Amniotic stem cell (primary cell): ENCODE results near the gene NR1I2.

Source experiments
- DNase-seq: peaks from one replicate; lab custom pipeline; 2025; lab: John Stamatoyannopoulos, UW

NR1I2 gene

GRCh38 chr3:119781330-119782198 lies at the start of gene NR1I2:
TSS of gene NR1I2 (plus strand) at chr3:119782101.
- DNase-seq, result no peak

GRCh38 chr3:119733812-119734211 lies 48.1 kb upstream of the NR1I2 start:
- DNase-seq, result no peak

- DNase-seq, result no peak
Measured at GRCh38 chr3:119738741-119739140, 43.2 kb upstream of the NR1I2 start.

GRCh38 chr3:119741657-119742590 lies 40.0 kb upstream of the NR1I2 start:
- DNase-seq, result no peak

GRCh38 chr3:119743921-119744320 lies 38.0 kb upstream of the NR1I2 start:
- no peak for DNase-seq

- no peak for DNase-seq
Measured at GRCh38 chr3:119745942-119746341, 36.0 kb upstream of the NR1I2 start.

GRCh38 chr3:119746423-119746822 lies 35.5 kb upstream of the NR1I2 start:
- no peak for DNase-seq

- no peak for DNase-seq
Measured at GRCh38 chr3:119747357-119747756, 34.5 kb upstream of the NR1I2 start.

- DNase-seq, result no peak
Measured at GRCh38 chr3:119748991-119749390, 32.9 kb upstream of the NR1I2 start.

- no peak for DNase-seq
Measured at GRCh38 chr3:119751423-119751822, 30.5 kb upstream of the NR1I2 start.

GRCh38 chr3:119759962-119760361 lies 21.9 kb upstream of the NR1I2 start:
- no peak for DNase-seq

GRCh38 chr3:119762876-119763275 lies 19.0 kb upstream of the NR1I2 start:
- no peak for DNase-seq

GRCh38 chr3:119763466-119763865 lies 18.4 kb upstream of the NR1I2 start:
- no peak for DNase-seq

- DNase-seq, result no peak
Measured at GRCh38 chr3:119765239-119765638, 16.7 kb upstream of the NR1I2 start.

- DNase-seq, result no peak
Measured at GRCh38 chr3:119767936-119768601, 13.8 kb upstream of the NR1I2 start.

GRCh38 chr3:119768668-119769393 lies 13.1 kb upstream of the NR1I2 start:
- DNase-seq, result no peak

- DNase-seq, result no peak
Measured at GRCh38 chr3:119769394-119770149, 12.3 kb upstream of the NR1I2 start.

- DNase-seq, result no peak
Measured at GRCh38 chr3:119774444-119774843, 7.5 kb upstream of the NR1I2 start.

- DNase-seq, result no peak
Measured at GRCh38 chr3:119776304-119776703, 5.6 kb upstream of the NR1I2 start.

- DNase-seq, result no peak
Measured at GRCh38 chr3:119778176-119778575, 3.7 kb upstream of the NR1I2 start.

GRCh38 chr3:119778811-119779210 lies 3.1 kb upstream of the NR1I2 start:
- DNase-seq, result no peak
